GM19467 (cell line): ENCODE measurements around the gene SLC35E1.

ENCODE experiments used
- ATAC-seq: cut with Tn5 transposase; IDR thresholded peaks from one replicate; pipeline ENCODE4 v1.9.1; 2021; ENCODE audit warnings: mild to moderate bottlenecking, moderate library complexity; ENCODE audit not compliant: unreplicated experiment

The SLC35E1 gene

GRCh38 chr19:16572332-16573211 lies at the start of gene SLC35E1:
Gene SLC35E1 (minus strand): TSS chr19:16572415. CDS start chr19:16572364, 51 bp downstream.
- ATAC-seq, result peak; percentile 82

GRCh38 chr19:16621165-16621800 lies 49.1 kb upstream of the SLC35E1 start:
- ATAC-seq, result no peak

GRCh38 chr19:16620584-16620983 lies 48.4 kb upstream of the SLC35E1 start:
- no peak for ATAC-seq

- no peak for ATAC-seq
Observed at GRCh38 chr19:16620018-16620417, 47.8 kb upstream of the SLC35E1 start.

- no peak for ATAC-seq
Observed at GRCh38 chr19:16619457-16619856, 47.2 kb upstream of the SLC35E1 start.

GRCh38 chr19:16618248-16618647 lies 46.0 kb upstream of the SLC35E1 start:
- ATAC-seq, result no peak

- no peak for ATAC-seq
Observed at GRCh38 chr19:16615808-16616207, 43.6 kb upstream of the SLC35E1 start.

- ATAC-seq, result no peak
Observed at GRCh38 chr19:16614941-16615340, 42.7 kb upstream of the SLC35E1 start.

- ATAC-seq, result no peak
Observed at GRCh38 chr19:16613841-16614240, 41.6 kb upstream of the SLC35E1 start.

GRCh38 chr19:16612636-16613035 lies 40.4 kb upstream of the SLC35E1 start:
- no peak for ATAC-seq

- no peak for ATAC-seq
Observed at GRCh38 chr19:16611121-16611520, 38.9 kb upstream of the SLC35E1 start.

GRCh38 chr19:16609511-16610200 lies 37.4 kb upstream of the SLC35E1 start:
- no peak for ATAC-seq

- no peak for ATAC-seq
Observed at GRCh38 chr19:16608290-16608739, 36.1 kb upstream of the SLC35E1 start.

- no peak for ATAC-seq
Observed at GRCh38 chr19:16607819-16608218, 35.6 kb upstream of the SLC35E1 start.

- no peak for ATAC-seq
Observed at GRCh38 chr19:16605553-16605994, 33.4 kb upstream of the SLC35E1 start.

- ATAC-seq, result no peak
Observed at GRCh38 chr19:16605115-16605514, 32.9 kb upstream of the SLC35E1 start.

- no peak for ATAC-seq
Observed at GRCh38 chr19:16604615-16605014, 32.4 kb upstream of the SLC35E1 start.

- no peak for ATAC-seq
Observed at GRCh38 chr19:16603090-16603489, 30.9 kb upstream of the SLC35E1 start.

- ATAC-seq, result no peak
Observed at GRCh38 chr19:16601378-16602052, 29.3 kb upstream of the SLC35E1 start.

- no peak for ATAC-seq
Observed at GRCh38 chr19:16600824-16601223, 28.6 kb upstream of the SLC35E1 start.
